Measurements from ENCODE around the gene NEDD4. TPM values are rescaled to one million over a fixed set of nuclear protein-coding genes. Genes with fewer than 3 reads are reported as not detected.

Gene NEDD4
- total RNA-seq, 2 experiments from 2014 or later: 2.6 to 2.7 TPM

- Histone ChIP-seq H3K4me1 (ENCODE audit: insufficient read depth, low read length) (peaks cover 22% of the 10 kb centered on the region), H3K27me3 (ENCODE audit: control insufficient read depth in 1 of 2, insufficient read depth in 2 of 2, low read length in 2 of 2) (no peaks in the 10 kb centered on the region), H3K4me3 (ENCODE audit: low read length) (no peak overlapping the region), H3K9me3 (ENCODE audit: control insufficient read depth in 1 of 2, insufficient read depth in 1 of 2, low read length in 2 of 2) (no peaks in the 10 kb centered on the region), H3K36me3 (ENCODE audit: insufficient read depth, low read length) (no peaks in the 10 kb centered on the region), H3K27ac (ENCODE audit: low read depth in 1 of 2, low read length in 2 of 2) (no peak overlapping the region)
- Mint-ChIP-seq H3K27ac (peak overlapping the region; percentile 12), H3K9me3 (no peaks in the 10 kb centered on the region), H3K4me3 (no peak overlapping the region), H3K4me1 (ENCODE audit: low read depth) (peaks cover 50% of the 10 kb centered on the region), H3K27me3 (no peaks in the 10 kb centered on the region), H3K36me3 (ENCODE audit: low read depth) (no peaks in the 10 kb centered on the region)
- ChIA-PET CTCF (no interaction called here), POLR2A (no interaction called here)
- TF ChIP-seq, protein P1, sequence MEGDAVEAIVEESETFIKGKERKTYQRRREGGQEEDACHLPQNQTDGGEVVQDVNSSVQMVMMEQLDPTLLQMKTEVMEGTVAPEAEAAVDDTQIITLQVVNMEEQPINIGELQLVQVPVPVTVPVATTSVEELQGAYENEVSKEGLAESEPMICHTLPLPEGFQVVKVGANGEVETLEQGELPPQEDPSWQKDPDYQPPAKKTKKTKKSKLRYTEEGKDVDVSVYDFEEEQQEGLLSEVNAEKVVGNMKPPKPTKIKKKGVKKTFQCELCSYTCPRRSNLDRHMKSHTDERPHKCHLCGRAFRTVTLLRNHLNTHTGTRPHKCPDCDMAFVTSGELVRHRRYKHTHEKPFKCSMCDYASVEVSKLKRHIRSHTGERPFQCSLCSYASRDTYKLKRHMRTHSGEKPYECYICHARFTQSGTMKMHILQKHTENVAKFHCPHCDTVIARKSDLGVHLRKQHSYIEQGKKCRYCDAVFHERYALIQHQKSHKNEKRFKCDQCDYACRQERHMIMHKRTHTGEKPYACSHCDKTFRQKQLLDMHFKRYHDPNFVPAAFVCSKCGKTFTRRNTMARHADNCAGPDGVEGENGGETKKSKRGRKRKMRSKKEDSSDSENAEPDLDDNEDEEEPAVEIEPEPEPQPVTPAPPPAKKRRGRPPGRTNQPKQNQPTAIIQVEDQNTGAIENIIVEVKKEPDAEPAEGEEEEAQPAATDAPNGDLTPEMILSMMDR (IDR thresholded peaks at IDR 0.05): no peak
- ATAC-seq (ENCODE audit: poor library complexity) (no peak), DNase-seq (peak in 2 of 14 experiments; percentile 45 to 60)
- intact Hi-C loops (cut with DNase I, micrococcal nuclease): loop anchor here in 1 of 2 experiments (5.0 kb wide), 1 partner anchor 48 kb away; the partner anchor contains the start of gene NEDD4
These were observed 46.9 kb upstream of the NEDD4 start for GRCh38 chr15:56040081-56041035.

DNA sequence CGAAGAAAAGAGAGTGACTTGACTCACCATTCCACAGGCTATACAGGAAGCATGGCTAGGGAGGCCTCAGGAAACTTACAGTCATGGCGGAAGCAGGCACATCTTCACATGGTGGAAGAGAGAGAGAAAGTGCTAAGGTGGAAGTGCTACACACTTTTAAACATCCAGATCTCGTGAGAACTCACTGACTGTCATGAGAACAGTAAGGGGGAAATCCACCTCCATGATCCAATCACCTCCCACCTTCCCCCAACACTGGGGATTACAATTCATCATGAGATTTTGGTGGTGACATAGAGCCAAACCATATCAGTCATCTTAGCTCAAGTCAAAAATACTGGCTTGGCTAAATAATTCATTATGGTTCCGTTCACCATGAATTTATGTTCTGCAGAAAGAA, 45.3 kb upstream of the NEDD4 start:
- Mint-ChIP-seq H3K4me1 (ENCODE audit: low read depth) (peaks cover 37% of the 10 kb centered on the region), H3K9me3 (no peaks in the 10 kb centered on the region), H3K27me3 (no peaks in the 10 kb centered on the region)

GRCh38 chr15:56038015-56038414, 44.6 kb upstream of the NEDD4 start:
- no peak overlapping the region for H3K4me3 Mint-ChIP-seq
- Histone ChIP-seq H3K36me3 (ENCODE audit: insufficient read depth, low read length) (no peaks in the 10 kb centered on the region), H3K9me3 (ENCODE audit: control insufficient read depth in 1 of 2, insufficient read depth in 1 of 2, low read length in 2 of 2) (no peaks in the 10 kb centered on the region), H3K4me3 (ENCODE audit: low read length) (no peak overlapping the region), H3K27ac (ENCODE audit: low read depth in 1 of 2, low read length in 2 of 2) (no peak overlapping the region), H3K27me3 (ENCODE audit: control insufficient read depth in 1 of 2, insufficient read depth in 2 of 2, low read length in 2 of 2) (no peaks in the 10 kb centered on the region), H3K4me1 (ENCODE audit: insufficient read depth, low read length) (peaks cover 13% of the 10 kb centered on the region)
- TF ChIP-seq, protein P1 (IDR thresholded peaks at IDR 0.05): no peak
- CTCF ChIA-PET: no interaction called here
- POLR2A ChIA-PET: interaction anchor here (0.6 kb wide), 1 partner anchor 15 kb away, joined by 3 read pairs; no protein-coding TSS in a partner anchor
- intact Hi-C loops (cut with DNase I, micrococcal nuclease): no loop called here
- peak in 4 of 14 experiments; percentile 12 to 71 (median 54) for DNase-seq
- peak; percentile 74 for ATAC-seq (ENCODE audit: poor library complexity)
- peaks cover 31% of the 10 kb centered on the region for H3K4me1 Mint-ChIP-seq (ENCODE audit: low read depth)
- no peaks in the 10 kb centered on the region for H3K9me3 Mint-ChIP-seq
- no peaks in the 10 kb centered on the region for H3K27me3 Mint-ChIP-seq
- H3K27ac Mint-ChIP-seq: peak overlapping the region; percentile 63
- H3K36me3 Mint-ChIP-seq (ENCODE audit: low read depth): no peaks in the 10 kb centered on the region

More for the DNA sequence above, 45.3 kb upstream of the NEDD4 start:
- Mint-ChIP-seq H3K36me3 (ENCODE audit: low read depth) (no peaks in the 10 kb centered on the region), H3K27ac (peak overlapping the region; percentile 63), H3K4me3 (no peak overlapping the region)
- POLR2A ChIA-PET: no interaction called here
- no peaks in the 10 kb centered on the region for H3K9me3 ChIP-seq (ENCODE audit: control insufficient read depth in 1 of 2, insufficient read depth in 1 of 2, low read length in 2 of 2)
- TF ChIP-seq, protein P1 (IDR thresholded peaks at IDR 0.05): no peak
- intact Hi-C loops (cut with DNase I, micrococcal nuclease): no loop called here
- no peaks in the 10 kb centered on the region for H3K36me3 ChIP-seq (ENCODE audit: insufficient read depth, low read length)
- no peaks in the 10 kb centered on the region for H3K27me3 ChIP-seq (ENCODE audit: control insufficient read depth in 1 of 2, insufficient read depth in 2 of 2, low read length in 2 of 2)
- CTCF ChIA-PET: no interaction called here
- DNase-seq (no peak), ATAC-seq (ENCODE audit: poor library complexity) (no peak)
- no peak overlapping the region for H3K4me3 ChIP-seq (ENCODE audit: low read length)
- no peak overlapping the region for H3K27ac ChIP-seq (ENCODE audit: low read depth in 1 of 2, low read length in 2 of 2)
- peaks cover 19% of the 10 kb centered on the region for H3K4me1 ChIP-seq (ENCODE audit: insufficient read depth, low read length)

All from CD4-positive, alpha-beta T cell (primary cell).